GM10248 (cell line): ENCODE results near the gene CCNL2.

Source experiments
- CTCF ChIA-PET: fragments of 300-600 bp; sonication (Branson Sonifier 250); formaldehyde crosslinking; extraction: SDS; loops from one replicate; lab custom pipeline; 2021; ENCODE audit warnings: antibody characterized with exemption; lab: Yijun Ruan, JAX
- POLR2A ChIA-PET: fragments of 350-650 bp; sonication (Branson Sonifier 250); formaldehyde crosslinking; extraction: SDS; loops from one replicate; lab custom pipeline; 2020; ENCODE audit warnings: antibody characterized with exemption; lab: Yijun Ruan, JAX
- DNase-seq: peaks from one replicate; pipeline ENCODE4 v3.0.0; 2012; ENCODE audit errors: extremely low spot score
- TF ChIP-seq, protein P1 (sequence below): IDR thresholded peaks from 2 replicates; pipeline ENCODE4 v1.5.1; 2012; ENCODE audit warnings: mild to moderate bottlenecking, low read depth; ENCODE audit errors: extremely low read depth, missing control alignments, control extremely low read depth

CCNL2 gene

GRCh38 chr1:1360506-1361169 is 38.5 kb downstream of the CCNL2 start:
- ChIA-PET CTCF (no interaction called here), POLR2A (no interaction called here)
- no peak for DNase-seq
- TF ChIP-seq, protein P1, sequence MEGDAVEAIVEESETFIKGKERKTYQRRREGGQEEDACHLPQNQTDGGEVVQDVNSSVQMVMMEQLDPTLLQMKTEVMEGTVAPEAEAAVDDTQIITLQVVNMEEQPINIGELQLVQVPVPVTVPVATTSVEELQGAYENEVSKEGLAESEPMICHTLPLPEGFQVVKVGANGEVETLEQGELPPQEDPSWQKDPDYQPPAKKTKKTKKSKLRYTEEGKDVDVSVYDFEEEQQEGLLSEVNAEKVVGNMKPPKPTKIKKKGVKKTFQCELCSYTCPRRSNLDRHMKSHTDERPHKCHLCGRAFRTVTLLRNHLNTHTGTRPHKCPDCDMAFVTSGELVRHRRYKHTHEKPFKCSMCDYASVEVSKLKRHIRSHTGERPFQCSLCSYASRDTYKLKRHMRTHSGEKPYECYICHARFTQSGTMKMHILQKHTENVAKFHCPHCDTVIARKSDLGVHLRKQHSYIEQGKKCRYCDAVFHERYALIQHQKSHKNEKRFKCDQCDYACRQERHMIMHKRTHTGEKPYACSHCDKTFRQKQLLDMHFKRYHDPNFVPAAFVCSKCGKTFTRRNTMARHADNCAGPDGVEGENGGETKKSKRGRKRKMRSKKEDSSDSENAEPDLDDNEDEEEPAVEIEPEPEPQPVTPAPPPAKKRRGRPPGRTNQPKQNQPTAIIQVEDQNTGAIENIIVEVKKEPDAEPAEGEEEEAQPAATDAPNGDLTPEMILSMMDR = no peak

DNA sequence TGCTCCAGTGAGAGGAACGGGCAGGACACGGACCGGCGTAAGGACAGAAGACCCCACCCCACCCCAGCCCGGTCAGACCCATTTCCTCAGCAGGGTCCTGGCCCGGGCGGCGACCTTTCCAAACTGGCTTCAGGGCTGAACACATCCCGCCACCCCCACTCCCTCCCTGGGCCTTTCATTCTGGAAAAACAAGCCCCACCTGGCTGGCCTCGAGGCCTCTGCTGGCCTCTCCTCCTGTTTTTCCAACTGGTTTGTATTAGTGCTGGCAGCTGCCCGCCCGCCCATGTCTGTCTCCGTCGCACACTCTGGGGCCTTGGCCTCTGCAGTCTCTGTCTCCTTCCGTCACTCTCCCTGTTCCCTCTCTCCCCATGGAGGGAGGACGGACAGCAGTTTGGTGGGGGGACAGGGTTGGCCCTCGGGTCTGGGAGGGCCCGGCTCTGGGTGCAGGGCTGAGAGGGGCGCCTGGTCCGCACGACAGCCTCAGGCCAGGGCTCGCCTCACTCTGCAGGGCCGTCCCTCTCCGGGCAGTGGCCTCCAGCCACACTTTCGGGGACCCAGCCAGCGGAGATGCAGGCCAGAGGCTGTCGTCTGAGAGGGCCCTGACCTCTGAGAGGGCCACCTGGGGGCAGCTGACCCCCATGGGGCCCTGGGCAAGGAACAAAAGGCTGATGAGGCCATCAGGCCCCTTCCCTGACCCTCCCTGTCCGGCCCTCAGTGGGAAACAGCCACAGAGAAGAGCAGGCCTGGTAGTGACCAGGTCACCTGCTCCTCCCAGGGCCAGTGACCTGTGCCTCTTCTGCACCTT is 39.3 kb downstream of the CCNL2 start:
- TF ChIP-seq, protein P1 = no peak
- ChIA-PET CTCF (interaction anchor here (1.0 kb wide), 1 partner anchor 12 kb away, joined by 4 read pairs; no protein-coding TSS in a partner anchor), POLR2A (no interaction called here)
- DNase-seq = no peak

DNA sequence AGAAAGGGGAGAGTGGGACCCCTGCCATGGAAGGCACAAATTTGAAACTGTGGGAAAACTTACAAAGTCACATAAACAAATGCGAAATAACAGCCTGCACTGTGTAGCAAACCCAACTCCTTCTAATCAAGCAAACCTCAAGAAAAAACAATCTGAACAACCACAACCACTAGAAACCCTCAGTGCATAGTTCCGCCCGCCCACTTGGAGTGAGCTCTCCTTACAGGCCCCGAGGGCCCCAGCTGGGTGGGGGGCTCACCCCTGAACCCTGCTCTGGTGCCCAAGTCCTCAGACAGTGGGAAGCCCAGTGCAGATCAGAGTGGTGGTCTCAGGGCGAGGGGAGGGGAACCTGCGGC is 39.8 kb downstream of the CCNL2 start:
- TF ChIP-seq, protein P1 = no peak
- POLR2A ChIA-PET = no interaction called here
- DNase-seq = no peak
- CTCF ChIA-PET = interaction anchor here (1.0 kb wide), 1 partner anchor 12 kb away, joined by 4 read pairs; no protein-coding TSS in a partner anchor

GRCh38 chr1:1358433-1359271 is 40.5 kb downstream of the CCNL2 start, which contains the start of gene MXRA8:
MXRA8 (minus strand) TSS chr1:1358555; CDS start chr1:1358504, 51 bp downstream.
- CTCF ChIA-PET = interaction anchor here (0.6 to 1.7 kb wide), 3 partner anchors 13 to 146 kb away, joined by 3 to 5 read pairs (median 4); no protein-coding TSS in a partner anchor
- TF ChIP-seq, protein P1 = no peak
- no peak for DNase-seq
- POLR2A ChIA-PET = no interaction called here

DNA sequence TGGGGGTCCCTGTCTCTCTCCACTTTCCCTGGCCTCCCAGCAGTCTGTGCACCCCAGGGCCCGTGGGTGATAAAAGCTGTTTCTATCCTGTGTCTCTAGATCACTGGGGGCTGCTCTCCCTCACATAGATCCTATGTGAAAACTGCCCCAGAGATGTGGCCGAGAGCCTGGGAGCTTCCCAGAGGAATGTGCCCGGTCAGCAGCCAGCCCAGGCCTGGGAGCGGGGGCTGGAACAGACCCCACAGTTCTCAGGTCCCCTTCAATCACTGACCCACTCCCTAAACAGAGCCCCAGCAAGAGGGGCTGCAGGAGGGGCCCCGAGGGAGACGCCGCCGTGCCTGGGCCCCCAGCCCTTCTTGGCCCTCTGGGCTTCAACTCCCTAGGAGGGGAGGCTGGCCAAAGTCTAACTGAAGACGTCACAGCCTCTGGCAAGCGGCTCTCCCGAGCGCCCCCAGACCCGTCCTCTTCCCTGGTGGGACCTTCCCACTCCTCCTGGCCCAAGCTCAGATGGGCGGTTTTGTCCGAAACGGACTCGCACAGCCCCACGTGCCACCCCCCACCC is 41.2 kb downstream of the CCNL2 start:
- TF ChIP-seq, protein P1 = no peak
- no peak for DNase-seq
- ChIA-PET POLR2A (no interaction called here), CTCF (interaction anchor here (0.6 to 1.7 kb wide), 2 partner anchors 14 to 147 kb away, joined by 3 to 5 read pairs; no protein-coding TSS in a partner anchor)
